ENCODE measurements around the gene SLC25A28.
A peak's percentile ranks its signal among the peaks of the same experiment; 100 is the strongest.

Gene SLC25A28

DNA sequence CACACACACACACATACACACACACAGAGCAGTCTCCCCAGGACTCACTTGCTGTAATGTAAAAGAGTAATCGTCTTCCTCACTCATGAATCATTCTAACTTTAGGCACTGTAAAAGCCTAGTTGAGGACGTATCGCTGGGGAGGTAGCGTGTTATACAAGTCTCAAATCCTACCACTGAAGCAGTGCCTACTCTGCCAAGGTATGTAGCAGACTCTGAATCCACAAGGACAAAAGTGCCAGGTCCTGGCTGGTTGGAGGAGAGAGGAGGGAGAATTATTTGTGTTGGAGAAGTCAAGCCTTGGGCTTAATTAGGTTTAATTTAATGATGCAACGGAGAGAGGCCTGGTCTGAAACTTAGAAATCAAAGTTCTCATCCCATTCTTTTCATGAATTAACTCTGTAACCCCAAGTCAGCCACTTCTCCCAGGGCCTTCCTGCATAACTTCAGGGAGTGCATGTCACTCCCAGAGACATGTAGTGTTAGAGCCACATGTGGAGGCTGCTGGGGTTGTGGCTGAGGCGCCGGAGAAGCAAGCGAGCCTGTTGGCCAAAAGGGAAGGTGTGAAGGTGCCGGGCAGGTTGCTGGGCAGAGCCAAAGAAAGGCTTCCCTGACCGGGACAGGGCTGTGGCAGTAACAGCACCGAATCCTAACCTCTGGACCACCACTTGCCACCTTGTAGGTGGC is 50.8 kb downstream of the SLC25A28 start:
- no peaks in the 10 kb centered on the region for H3K4me1 ChIP-seq (ENCODE audit: insufficient read depth, low read length, poor library complexity, severe bottlenecking)
- no peaks in the 10 kb centered on the region for H3K27me3 ChIP-seq (ENCODE audit: insufficient read depth, low read length, poor library complexity, severe bottlenecking)
- H3K36me3 ChIP-seq (ENCODE audit: insufficient read depth, low read length), result no peaks in the 10 kb centered on the region
- H3K9me2 ChIP-seq (replicated peaks; ENCODE audit: low read depth, low read length), result no peaks in the 10 kb centered on the region
- no peaks in the 10 kb centered on the region for H4K20me1 ChIP-seq (ENCODE audit: insufficient read depth, low read length, poor library complexity, severe bottlenecking)
- H3K9ac ChIP-seq (ENCODE audit: low read depth, low read length, poor library complexity, severe bottlenecking), result no peak overlapping the region
- H3K4me3 ChIP-seq (ENCODE audit: low read length, poor library complexity, severe bottlenecking), result no peak overlapping the region
- TF ChIP-seq EZH2phosphoT487 (IDR thresholded peaks at IDR 0.05; ENCODE audit: borderline replicate concordance), result no peak
- TF ChIP-seq, protein P1, sequence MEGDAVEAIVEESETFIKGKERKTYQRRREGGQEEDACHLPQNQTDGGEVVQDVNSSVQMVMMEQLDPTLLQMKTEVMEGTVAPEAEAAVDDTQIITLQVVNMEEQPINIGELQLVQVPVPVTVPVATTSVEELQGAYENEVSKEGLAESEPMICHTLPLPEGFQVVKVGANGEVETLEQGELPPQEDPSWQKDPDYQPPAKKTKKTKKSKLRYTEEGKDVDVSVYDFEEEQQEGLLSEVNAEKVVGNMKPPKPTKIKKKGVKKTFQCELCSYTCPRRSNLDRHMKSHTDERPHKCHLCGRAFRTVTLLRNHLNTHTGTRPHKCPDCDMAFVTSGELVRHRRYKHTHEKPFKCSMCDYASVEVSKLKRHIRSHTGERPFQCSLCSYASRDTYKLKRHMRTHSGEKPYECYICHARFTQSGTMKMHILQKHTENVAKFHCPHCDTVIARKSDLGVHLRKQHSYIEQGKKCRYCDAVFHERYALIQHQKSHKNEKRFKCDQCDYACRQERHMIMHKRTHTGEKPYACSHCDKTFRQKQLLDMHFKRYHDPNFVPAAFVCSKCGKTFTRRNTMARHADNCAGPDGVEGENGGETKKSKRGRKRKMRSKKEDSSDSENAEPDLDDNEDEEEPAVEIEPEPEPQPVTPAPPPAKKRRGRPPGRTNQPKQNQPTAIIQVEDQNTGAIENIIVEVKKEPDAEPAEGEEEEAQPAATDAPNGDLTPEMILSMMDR (conservative IDR thresholded peaks at IDR 0.05; ENCODE audit: low read length), result no peak
- H3K79me2 ChIP-seq (ENCODE audit: insufficient read depth, low read length), result no peaks in the 10 kb centered on the region
- no peak overlapping the region; the same call in 1 of the 2 replicates for H2AFZ ChIP-seq (ENCODE audit: low read length)
- no peaks in the 10 kb centered on the region for H3K9me3 ChIP-seq (ENCODE audit: insufficient read depth, low read depth, low read length)
- H3K4me2 ChIP-seq (ENCODE audit: low read depth, low read length, poor library complexity, severe bottlenecking), result no peak overlapping the region
- H3F3A ChIP-seq (ENCODE audit: low read depth), result no peaks in the 10 kb centered on the region

DNA sequence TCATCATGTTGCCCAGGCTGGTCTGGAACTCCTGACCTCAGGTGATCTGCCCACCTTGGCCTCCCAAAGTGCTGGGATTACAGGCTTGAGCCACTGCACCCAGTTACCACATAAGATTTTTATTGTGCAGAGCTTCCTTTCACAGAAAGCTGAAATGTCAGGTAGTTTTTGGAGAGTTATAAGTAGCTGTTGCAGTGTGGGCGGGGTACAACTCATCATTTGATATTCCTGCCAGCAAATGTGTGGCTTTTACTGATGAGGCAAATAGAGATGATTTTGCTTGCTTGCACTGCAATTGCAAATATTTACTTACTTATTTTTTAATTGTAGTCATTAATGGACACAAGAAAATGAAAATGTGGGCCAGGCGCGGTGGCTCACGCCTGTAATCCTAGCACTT is 55.1 kb downstream of the SLC25A28 start:
- H3K36me3 ChIP-seq (ENCODE audit: insufficient read depth, low read length), result no peaks in the 10 kb centered on the region
- no peaks in the 10 kb centered on the region for H3K27me3 ChIP-seq (ENCODE audit: insufficient read depth, low read length, poor library complexity, severe bottlenecking)
- H4K20me1 ChIP-seq (ENCODE audit: insufficient read depth, low read length, poor library complexity, severe bottlenecking), result no peaks in the 10 kb centered on the region
- H3K79me2 ChIP-seq (ENCODE audit: insufficient read depth, low read length), result no peaks in the 10 kb centered on the region
- H3K9ac ChIP-seq (ENCODE audit: low read depth, low read length, poor library complexity, severe bottlenecking), result no peak overlapping the region
- TF ChIP-seq, protein P1 (conservative IDR thresholded peaks at IDR 0.05; ENCODE audit: low read length), result no peak
- TF ChIP-seq EZH2phosphoT487 (IDR thresholded peaks at IDR 0.05; ENCODE audit: borderline replicate concordance), result no peak
- H3K9me2 ChIP-seq (replicated peaks; ENCODE audit: low read depth, low read length), result no peaks in the 10 kb centered on the region
- H3K9me3 ChIP-seq (ENCODE audit: insufficient read depth, low read depth, low read length), result no peaks in the 10 kb centered on the region
- H3K4me1 ChIP-seq (ENCODE audit: insufficient read depth, low read length, poor library complexity, severe bottlenecking), result no peaks in the 10 kb centered on the region
- H2AFZ ChIP-seq (ENCODE audit: low read length), result no peak overlapping the region
- H3F3A ChIP-seq (ENCODE audit: low read depth), result no peaks in the 10 kb centered on the region
- no peak overlapping the region for H3K4me3 ChIP-seq (ENCODE audit: low read length, poor library complexity, severe bottlenecking)
- no peak overlapping the region for H3K4me2 ChIP-seq (ENCODE audit: low read depth, low read length, poor library complexity, severe bottlenecking)

DNA sequence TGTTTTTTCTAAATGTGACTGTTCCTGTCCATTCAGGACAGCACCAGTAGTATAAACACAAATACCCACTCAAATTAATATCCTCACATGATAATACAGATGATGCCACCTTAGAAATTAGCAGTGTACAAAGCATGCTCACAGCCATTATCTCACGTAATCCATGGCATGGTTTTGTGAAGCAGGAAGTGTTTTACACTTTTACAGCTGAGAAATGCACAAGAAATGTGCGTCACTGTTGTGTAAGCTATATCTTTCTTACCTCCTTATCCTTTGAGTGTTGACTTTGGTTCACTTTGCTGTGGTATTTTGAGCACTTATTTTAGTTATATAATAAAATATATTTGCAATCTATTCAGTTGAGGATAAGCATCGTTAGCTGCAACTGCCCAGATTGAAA is 55.9 kb downstream of the SLC25A28 start:
- Histone ChIP-seq H3K4me2 (ENCODE audit: low read depth, low read length, poor library complexity, severe bottlenecking) (no peak overlapping the region), H3K4me3 (ENCODE audit: low read length, poor library complexity, severe bottlenecking) (no peak overlapping the region), H3K9me3 (ENCODE audit: insufficient read depth, low read depth, low read length) (no peaks in the 10 kb centered on the region), H3K79me2 (ENCODE audit: insufficient read depth, low read length) (no peaks in the 10 kb centered on the region), H3K9me2 (replicated peaks; ENCODE audit: low read depth, low read length) (no peaks in the 10 kb centered on the region), H3K27me3 (ENCODE audit: insufficient read depth, low read length, poor library complexity, severe bottlenecking) (no peaks in the 10 kb centered on the region), H3F3A (ENCODE audit: low read depth) (no peaks in the 10 kb centered on the region), H3K36me3 (ENCODE audit: insufficient read depth, low read length) (no peaks in the 10 kb centered on the region), H3K4me1 (ENCODE audit: insufficient read depth, low read length, poor library complexity, severe bottlenecking) (no peaks in the 10 kb centered on the region), H2AFZ (ENCODE audit: low read length) (peak overlapping the region; percentile 55; the same call in 1 of the 2 replicates), H4K20me1 (ENCODE audit: insufficient read depth, low read length, poor library complexity, severe bottlenecking) (no peaks in the 10 kb centered on the region), H3K9ac (ENCODE audit: low read depth, low read length, poor library complexity, severe bottlenecking) (no peak overlapping the region)
- no peak for TF ChIP-seq EZH2phosphoT487 (IDR thresholded peaks at IDR 0.05; ENCODE audit: borderline replicate concordance)
- TF ChIP-seq, protein P1 (conservative IDR thresholded peaks at IDR 0.05; ENCODE audit: low read length), result no peak
